CD8-positive, alpha-beta memory T cell (primary cell): Measurements from ENCODE around the gene ABCA4. TPM values are rescaled to one million over a fixed set of nuclear protein-coding genes. Genes with fewer than 3 reads are reported as not detected.
A peak's percentile ranks its signal among the peaks of the same experiment; 100 is the strongest.

ENCODE experiments used
- CTCF ChIA-PET: fragments of 350-600 bp; sonication (Branson Sonifier 250); formaldehyde crosslinking; loops from one replicate; lab custom pipeline; 2021; ENCODE audit warnings: antibody characterized with exemption; lab: Charles Lee
- POLR2A ChIA-PET: fragments of 350-600 bp; sonication (Branson Sonifier 250); formaldehyde crosslinking; loops from one replicate; lab custom pipeline; 2021; ENCODE audit warnings: antibody characterized with exemption; lab: Charles Lee
- DNase-seq, 5 donors: peaks; one replicate each; pipeline versions ENCODE4 v3.0.0 to v3.0.0-alpha.2; 2020 to 2022; ENCODE audit warnings: mixed read lengths in 1 of 5
- H3K27ac ChIP-seq: one replicate; pipeline ENCODE4 v1.7.0; 2013; ENCODE audit warnings: low read depth, mild to moderate bottlenecking, low read length, moderate library complexity
- H3K27me3 ChIP-seq: 2 replicates; pipeline ENCODE4 v1.7.0; 2013; ENCODE audit warnings: low read length, mild to moderate bottlenecking; ENCODE audit not compliant: insufficient read depth, poor library complexity, severe bottlenecking
- H3K36me3 ChIP-seq: 2 replicates; pipeline ENCODE4 v1.7.0; 2013; ENCODE audit warnings: mild to moderate bottlenecking, low read length, moderate library complexity; ENCODE audit not compliant: insufficient read depth
- H3K4me1 ChIP-seq: 2 replicates; pipeline ENCODE4 v1.7.0; 2013; ENCODE audit warnings: mild to moderate bottlenecking, low read length, moderate library complexity; ENCODE audit not compliant: insufficient read depth
- H3K4me3 ChIP-seq: 2 replicates; pipeline ENCODE4 v1.7.0; 2013; ENCODE audit warnings: mild to moderate bottlenecking, low read length
- H3K9me3 ChIP-seq: 2 replicates; pipeline ENCODE4 v1.7.0; 2013; ENCODE audit warnings: mild to moderate bottlenecking, low read length
- H3K27ac Mint-ChIP-seq, 8 donors: one replicate each; pipeline ENCODE4 v1.8.0; 2020 to 2021; ENCODE audit warnings: mixed read lengths in 8 of 8, mild to moderate bottlenecking in 6 of 8, inconsistent platforms in 3 of 8, moderate library complexity in 3 of 8
- H3K27me3 Mint-ChIP-seq, 2 donors: one replicate each; pipeline ENCODE4 v1.8.0; 2020 to 2021; ENCODE audit warnings: mixed read lengths in 2 of 2, mild to moderate bottlenecking in 1 of 2, moderate library complexity in 1 of 2
- H3K36me3 Mint-ChIP-seq, 3 donors: one replicate each; pipeline ENCODE4 v1.8.0; 2020 to 2021; ENCODE audit warnings: mixed read lengths in 3 of 3, inconsistent platforms in 1 of 3, mild to moderate bottlenecking in 1 of 3
- H3K4me1 Mint-ChIP-seq, 3 donors: one replicate each; pipeline ENCODE4 v1.8.0; 2020 to 2021; ENCODE audit warnings: mixed read lengths in 3 of 3, inconsistent platforms in 1 of 3, mild to moderate bottlenecking in 1 of 3
- H3K4me3 Mint-ChIP-seq, 7 donors: one replicate each; pipeline ENCODE4 v1.8.0; 2020 to 2021; ENCODE audit warnings: mixed read lengths in 7 of 7, mild to moderate bottlenecking in 6 of 7, moderate library complexity in 4 of 7, inconsistent platforms in 2 of 7
- H3K9me3 Mint-ChIP-seq, 5 donors: one replicate each; pipeline ENCODE4 v1.8.0; 2020 to 2022; ENCODE audit warnings: mixed read lengths in 5 of 5, mild to moderate bottlenecking in 3 of 5, moderate library complexity in 2 of 5, inconsistent platforms in 1 of 5
- polyA plus RNA-seq: library from polyadenylated mRNA; unstranded; fragments of 300-500 nt; fragmentation: Illumina TruSeq; gene quantifications from one replicate; pipeline ENCODE4 v1.2.3, GENCODE V29; 2021
- total RNA-seq, 2 experiments: library from RNA; stranded (reverse); gene quantifications; one replicate each; pipeline ENCODE4 v1.2.3, GENCODE V29; 2021

Gene ABCA4
- total and polyA plus RNA-seq, 3 experiments from 2014 or later = not detected

DNA sequence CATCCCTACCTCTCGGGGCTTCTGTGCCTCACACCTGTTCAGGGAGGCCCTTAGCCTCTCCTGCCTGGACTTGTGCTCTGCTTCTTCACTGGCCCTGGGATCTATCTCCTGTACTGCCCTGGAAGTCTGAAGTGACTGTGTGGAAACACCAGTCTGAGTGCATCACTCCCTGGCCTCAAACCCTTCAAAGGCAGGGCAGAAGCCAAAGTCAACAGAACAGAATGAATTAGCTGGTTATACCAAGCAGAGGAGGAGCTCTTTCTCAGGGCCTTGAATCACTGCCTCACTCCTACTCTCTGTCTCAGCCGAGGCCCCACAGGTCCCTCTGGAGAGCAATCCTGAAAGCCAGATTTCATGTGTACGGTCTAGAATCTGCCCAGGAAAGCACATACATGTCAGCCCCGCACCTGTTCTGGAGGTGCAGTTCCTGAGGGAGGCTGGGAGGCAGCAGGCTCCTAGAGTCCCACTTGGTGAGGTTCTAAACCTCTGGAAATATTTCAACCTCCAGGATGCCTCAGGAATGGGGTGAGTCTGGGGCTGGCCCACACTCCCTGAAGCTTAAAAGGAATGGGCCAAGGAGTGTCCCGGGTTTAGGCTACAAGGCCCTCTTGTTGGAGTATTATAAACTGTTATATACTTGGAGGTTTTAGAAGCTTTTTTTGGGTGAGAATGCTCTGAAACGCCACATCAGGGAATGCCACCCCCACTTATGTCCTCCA lies 98.3 kb downstream of the ABCA4 start:
- Mint-ChIP-seq H3K27me3 (peaks cover 5 to 7% of the 10 kb centered on the region in 2 donors), H3K36me3 (peaks cover 0 to 1% (median 0%) of the 10 kb centered on the region in 3 donors), H3K4me3 (no peak overlapping the region), H3K27ac (no peak overlapping the region), H3K9me3 (no peaks in the 10 kb centered on the region), H3K4me1 (peaks cover 12 to 27% (median 20%) of the 10 kb centered on the region in 3 donors)
- Histone ChIP-seq H3K27ac (no peak overlapping the region), H3K4me3 (no peak overlapping the region), H3K27me3 (no peaks in the 10 kb centered on the region), H3K36me3 (no peaks in the 10 kb centered on the region), H3K4me1 (no peaks in the 10 kb centered on the region), H3K9me3 (no peaks in the 10 kb centered on the region)
- CTCF ChIA-PET = interaction anchor here (1.0 kb wide), 2 partner anchors 11 to 18 kb away, joined by 3 to 5 read pairs; no protein-coding TSS in a partner anchor
- DNase-seq = no peak
- POLR2A ChIA-PET = no interaction called here

GRCh38 chr1:94020764-94021579 lies 100.0 kb downstream of the ABCA4 start:
- no peak overlapping the region for H3K4me3 ChIP-seq
- H3K36me3 Mint-ChIP-seq = peaks cover 0 to 1% (median 0%) of the 10 kb centered on the region in 3 donors
- H3K27me3 ChIP-seq = no peaks in the 10 kb centered on the region
- no peaks in the 10 kb centered on the region for H3K4me1 ChIP-seq
- DNase-seq = peak in 1 of 5 donors; percentile 5
- H3K36me3 ChIP-seq = no peaks in the 10 kb centered on the region
- H3K9me3 ChIP-seq = no peaks in the 10 kb centered on the region
- POLR2A ChIA-PET = no interaction called here
- H3K4me1 Mint-ChIP-seq = peaks cover 29 to 43% (median 37%) of the 10 kb centered on the region in 3 donors
- H3K9me3 Mint-ChIP-seq = no peaks in the 10 kb centered on the region
- peaks cover 5 to 7% of the 10 kb centered on the region in 2 donors for H3K27me3 Mint-ChIP-seq
- H3K27ac Mint-ChIP-seq = peak overlapping the region in 7 of 8 donors; percentile 2 to 72 (median 57)
- H3K4me3 Mint-ChIP-seq = peak overlapping the region in 2 of 7 donors; percentile 1 to 55
- no peak overlapping the region for H3K27ac ChIP-seq
- CTCF ChIA-PET = interaction anchor here (1.0 kb wide), 1 partner anchor 19 kb away, joined by 5 read pairs; no protein-coding TSS in a partner anchor

DNA sequence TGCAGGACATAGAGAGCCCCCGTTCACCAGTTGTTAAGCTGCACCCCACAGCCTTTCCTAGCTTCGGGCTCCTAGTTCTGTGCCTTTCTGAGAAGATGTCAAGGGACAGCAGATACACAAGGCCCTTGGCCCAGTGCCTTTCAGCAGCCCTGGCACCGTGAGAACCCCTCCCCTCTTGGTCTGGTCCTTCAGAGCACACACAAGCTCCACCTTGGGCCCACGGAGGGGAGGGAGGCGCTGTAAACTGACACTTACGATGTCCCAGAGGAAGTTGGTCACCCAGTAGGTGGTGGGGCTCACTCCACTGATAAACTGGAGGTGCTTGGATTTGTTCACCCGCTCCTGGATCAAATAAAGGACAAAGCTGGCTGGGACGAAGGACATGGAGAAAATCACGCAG lies 101.6 kb downstream of the ABCA4 start:
- no peak overlapping the region for H3K27ac ChIP-seq
- no peaks in the 10 kb centered on the region for H3K36me3 ChIP-seq
- peaks cover 0 to 5% of the 10 kb centered on the region in 2 donors for H3K27me3 Mint-ChIP-seq
- no peak overlapping the region for H3K4me3 Mint-ChIP-seq
- H3K4me1 ChIP-seq = no peaks in the 10 kb centered on the region
- peak overlapping the region in 2 of 8 donors; percentile 30 to 59 for H3K27ac Mint-ChIP-seq
- peaks cover 30 to 44% (median 39%) of the 10 kb centered on the region in 3 donors for H3K4me1 Mint-ChIP-seq
- DNase-seq = no peak
- H3K9me3 ChIP-seq = no peaks in the 10 kb centered on the region
- POLR2A ChIA-PET = no interaction called here
- no peak overlapping the region for H3K4me3 ChIP-seq
- no peaks in the 10 kb centered on the region for H3K9me3 Mint-ChIP-seq
- no peaks in the 10 kb centered on the region for H3K27me3 ChIP-seq
- CTCF ChIA-PET = no interaction called here
- H3K36me3 Mint-ChIP-seq = no peaks in the 10 kb centered on the region

GRCh38 chr1:94017155-94017829 lies 103.7 kb downstream of the ABCA4 start:
- H3K27ac ChIP-seq = no peak overlapping the region
- Mint-ChIP-seq H3K27ac (peak overlapping the region; percentile 13 to 92 (median 82)), H3K36me3 (no peaks in the 10 kb centered on the region), H3K4me1 (peaks cover 30 to 46% (median 39%) of the 10 kb centered on the region in 3 donors), H3K27me3 (peaks cover 3 to 6% of the 10 kb centered on the region in 2 donors), H3K4me3 (peak overlapping the region in 6 of 7 donors; percentile 0 to 75 (median 48)), H3K9me3 (no peaks in the 10 kb centered on the region)
- POLR2A ChIA-PET = no interaction called here
- H3K4me3 ChIP-seq = no peak overlapping the region
- H3K27me3 ChIP-seq = no peaks in the 10 kb centered on the region
- no peaks in the 10 kb centered on the region for H3K4me1 ChIP-seq
- peak in 3 of 5 donors; percentile 7 to 60 (median 53) for DNase-seq
- no peaks in the 10 kb centered on the region for H3K9me3 ChIP-seq
- CTCF ChIA-PET = interaction anchor here (1.2 to 1.5 kb wide), 2 partner anchors 8 to 23 kb away, joined by 4 to 6 read pairs; no protein-coding TSS in a partner anchor
- H3K36me3 ChIP-seq = no peaks in the 10 kb centered on the region

- CTCF ChIA-PET = interaction anchor here (1.0 kb wide), 1 partner anchor 14 kb away, joined by 3 read pairs; no protein-coding TSS in a partner anchor
Measured at GRCh38 chr1:94015489-94015817, 105.5 kb downstream of the ABCA4 start.

GRCh38 chr1:94014635-94015488 lies 106.1 kb downstream of the ABCA4 start:
- Histone ChIP-seq H3K36me3 (no peaks in the 10 kb centered on the region), H3K4me1 (no peaks in the 10 kb centered on the region), H3K9me3 (no peaks in the 10 kb centered on the region), H3K27ac (no peak overlapping the region), H3K27me3 (no peaks in the 10 kb centered on the region), H3K4me3 (no peak overlapping the region)
- no peak for DNase-seq
- CTCF ChIA-PET = interaction anchor here (1.0 kb wide), 1 partner anchor 15 kb away, joined by 3 read pairs; no protein-coding TSS in a partner anchor
- H3K9me3 Mint-ChIP-seq = no peaks in the 10 kb centered on the region
- POLR2A ChIA-PET = no interaction called here
- H3K27ac Mint-ChIP-seq = peak overlapping the region in 3 of 8 donors; percentile 39 to 81 (median 64)
- H3K4me1 Mint-ChIP-seq = peaks cover 27 to 30% (median 28%) of the 10 kb centered on the region in 3 donors
- H3K27me3 Mint-ChIP-seq = peaks cover 0 to 10% of the 10 kb centered on the region in 2 donors
- H3K36me3 Mint-ChIP-seq = no peaks in the 10 kb centered on the region
- peak overlapping the region in 1 of 7 donors; percentile 24 for H3K4me3 Mint-ChIP-seq

More at GRCh38 chr1:94015489-94015817, 105.5 kb downstream of the ABCA4 start:
- H3K9me3 ChIP-seq = no peaks in the 10 kb centered on the region
- no peak overlapping the region for H3K4me3 ChIP-seq
- H3K27ac ChIP-seq = no peak overlapping the region
- no peaks in the 10 kb centered on the region for H3K4me1 ChIP-seq
- Mint-ChIP-seq H3K27ac (peak overlapping the region in 4 of 8 donors; percentile 32 to 87 (median 60)), H3K36me3 (no peaks in the 10 kb centered on the region), H3K9me3 (no peaks in the 10 kb centered on the region), H3K4me1 (peaks cover 27 to 33% (median 28%) of the 10 kb centered on the region in 3 donors), H3K4me3 (peak overlapping the region in 1 of 7 donors; percentile 24), H3K27me3 (peaks cover 0 to 10% of the 10 kb centered on the region in 2 donors)
- H3K27me3 ChIP-seq = no peaks in the 10 kb centered on the region
- POLR2A ChIA-PET = no interaction called here
- DNase-seq = no peak
- no peaks in the 10 kb centered on the region for H3K36me3 ChIP-seq

GRCh38 chr1:94014087-94014486 lies 106.9 kb downstream of the ABCA4 start:
- CTCF ChIA-PET = no interaction called here
- H3K4me1 Mint-ChIP-seq = peaks cover 27 to 30% (median 28%) of the 10 kb centered on the region in 3 donors
- no peak overlapping the region for H3K4me3 Mint-ChIP-seq
- POLR2A ChIA-PET = no interaction called here
- H3K27ac Mint-ChIP-seq = no peak overlapping the region
- DNase-seq = no peak
- Histone ChIP-seq H3K4me1 (no peaks in the 10 kb centered on the region), H3K36me3 (no peaks in the 10 kb centered on the region), H3K27me3 (no peaks in the 10 kb centered on the region), H3K27ac (no peak overlapping the region), H3K9me3 (no peaks in the 10 kb centered on the region), H3K4me3 (no peak overlapping the region)
- no peaks in the 10 kb centered on the region for H3K36me3 Mint-ChIP-seq
- H3K9me3 Mint-ChIP-seq = no peaks in the 10 kb centered on the region
- peaks cover 0 to 10% of the 10 kb centered on the region in 2 donors for H3K27me3 Mint-ChIP-seq
